ENCODE measurements around the gene EPC2.
A peak's percentile ranks its signal among the peaks of the same experiment; 100 is the strongest.
"Not testable (repeated sequence)": the region's sequence is repeated elsewhere in the genome, so short reads cannot be mapped to it uniquely, and the experiment has no call there.

Gene EPC2

GRCh38 chr2:148678302-148679179 lies 34.0 kb downstream of the EPC2 start:
- not testable (repeated sequence) for DNase-seq

DNA sequence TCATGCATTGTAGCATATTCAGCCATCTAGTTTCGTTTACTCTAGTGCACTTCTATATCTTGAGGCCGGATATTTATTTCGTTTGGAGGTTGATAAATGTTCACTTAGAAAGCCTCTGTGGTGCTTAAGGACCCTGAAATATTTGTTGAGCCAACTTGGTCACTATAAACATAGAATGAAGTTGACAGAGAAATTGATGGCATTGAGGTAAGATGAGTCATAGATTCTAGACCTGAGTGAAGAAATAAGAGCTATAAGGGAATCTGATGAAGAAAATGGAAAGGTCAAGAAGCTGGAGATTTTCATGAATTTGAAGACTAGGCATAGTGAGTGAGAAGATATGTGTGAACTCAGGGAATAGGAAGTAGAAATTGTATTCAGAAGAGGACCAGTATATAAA lies 35.9 kb downstream of the EPC2 start:
- no peak for DNase-seq

GRCh38 chr2:148681443-148681842 lies 36.9 kb downstream of the EPC2 start:
- no peak for DNase-seq

DNA sequence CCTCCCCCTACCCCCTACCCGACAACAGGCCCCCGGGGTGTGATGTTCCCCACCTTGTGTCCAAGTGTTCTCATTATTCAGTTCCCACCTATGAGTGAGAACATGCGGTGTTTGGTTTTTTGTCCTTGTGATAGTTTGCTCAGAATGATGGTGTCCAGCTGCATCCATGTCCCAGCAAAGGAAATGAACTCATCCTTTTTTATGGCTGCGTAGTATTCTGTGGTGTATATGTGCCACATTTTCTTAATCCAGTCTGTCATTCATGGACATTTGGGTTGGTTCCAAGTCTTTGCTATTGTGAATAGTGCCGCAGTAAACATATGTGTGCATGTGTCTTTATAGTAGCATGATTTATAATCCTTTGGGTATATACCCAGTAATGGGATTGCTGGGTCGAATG lies 37.3 kb downstream of the EPC2 start:
- DNase-seq = not testable (repeated sequence)

- no peak for DNase-seq
Measured at GRCh38 chr2:148684507-148684906, 40.0 kb downstream of the EPC2 start.

- DNase-seq = no peak
Measured at GRCh38 chr2:148687543-148687942, 43.0 kb downstream of the EPC2 start.

GRCh38 chr2:148688011-148688410 lies 43.5 kb downstream of the EPC2 start:
- not testable (repeated sequence) for DNase-seq

GRCh38 chr2:148696985-148697384 lies 52.4 kb downstream of the EPC2 start:
- no peak for DNase-seq

DNA sequence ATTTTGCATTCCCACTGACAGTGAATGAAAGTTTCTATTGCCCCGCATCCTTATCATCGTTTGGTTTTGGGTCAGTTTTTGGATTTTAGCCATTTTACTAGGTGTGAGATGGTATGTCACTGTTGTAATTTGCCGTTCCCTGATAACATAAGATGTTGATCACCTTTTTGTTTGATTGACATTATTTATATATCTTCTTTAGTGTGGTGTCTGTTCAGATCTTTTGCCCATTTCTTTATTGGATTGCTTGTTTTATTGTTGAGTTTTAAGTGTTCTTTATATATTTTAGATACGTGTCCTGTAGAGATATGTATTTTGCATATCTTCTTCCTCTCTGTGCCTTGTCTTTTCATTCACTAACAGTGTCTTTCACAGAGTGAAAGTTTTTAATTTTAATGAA lies 55.3 kb downstream of the EPC2 start:
- DNase-seq = no peak

DNA sequence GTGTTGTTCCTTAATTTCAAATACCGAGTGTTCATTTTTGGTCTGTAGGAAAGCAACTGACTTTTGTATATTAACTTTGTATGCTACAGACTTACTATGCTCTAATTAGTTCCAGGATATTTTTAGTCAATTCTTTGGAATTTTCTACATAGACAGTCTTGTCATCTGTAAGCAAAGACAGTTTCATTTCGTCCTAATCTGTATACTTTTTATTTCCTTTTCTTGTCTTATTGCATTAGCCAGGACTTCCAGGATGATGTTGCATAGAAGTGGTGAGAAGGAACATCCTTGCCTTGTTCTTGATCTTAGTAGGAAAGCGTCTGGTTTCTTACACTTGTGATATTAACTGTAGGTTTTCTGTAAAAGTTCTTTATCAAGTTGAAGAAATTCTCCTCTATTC lies 56.5 kb downstream of the EPC2 start:
- no peak for DNase-seq

DNA sequence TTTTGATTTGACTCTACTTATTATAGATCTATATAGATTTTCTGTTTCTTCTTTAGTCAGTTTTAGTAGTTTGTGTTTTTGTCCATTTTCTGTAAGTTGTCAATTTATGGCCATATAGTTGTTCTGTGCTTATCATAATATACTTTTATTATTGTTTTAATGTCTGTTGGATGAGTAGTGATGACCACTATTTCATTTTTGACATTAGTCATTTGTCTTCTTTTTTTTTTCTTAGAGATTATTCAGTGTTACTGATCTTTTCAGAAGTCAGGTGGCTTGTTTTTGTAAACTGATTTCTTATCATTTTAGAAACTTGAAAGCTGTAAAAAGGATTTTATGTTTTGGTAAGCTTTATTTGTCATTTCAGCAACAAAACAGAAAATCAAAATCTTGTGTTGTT lies 57.3 kb downstream of the EPC2 start:
- no peak for DNase-seq

- DNase-seq = no peak
Measured at GRCh38 chr2:148702475-148702874, 57.9 kb downstream of the EPC2 start.

- no peak for DNase-seq
Measured at GRCh38 chr2:148704247-148704646, 59.7 kb downstream of the EPC2 start.

- no peak for DNase-seq
Measured at GRCh38 chr2:148716378-148716920, 71.9 kb downstream of the EPC2 start.

GRCh38 chr2:148718039-148718438 lies 73.5 kb downstream of the EPC2 start:
- no peak for DNase-seq

DNA sequence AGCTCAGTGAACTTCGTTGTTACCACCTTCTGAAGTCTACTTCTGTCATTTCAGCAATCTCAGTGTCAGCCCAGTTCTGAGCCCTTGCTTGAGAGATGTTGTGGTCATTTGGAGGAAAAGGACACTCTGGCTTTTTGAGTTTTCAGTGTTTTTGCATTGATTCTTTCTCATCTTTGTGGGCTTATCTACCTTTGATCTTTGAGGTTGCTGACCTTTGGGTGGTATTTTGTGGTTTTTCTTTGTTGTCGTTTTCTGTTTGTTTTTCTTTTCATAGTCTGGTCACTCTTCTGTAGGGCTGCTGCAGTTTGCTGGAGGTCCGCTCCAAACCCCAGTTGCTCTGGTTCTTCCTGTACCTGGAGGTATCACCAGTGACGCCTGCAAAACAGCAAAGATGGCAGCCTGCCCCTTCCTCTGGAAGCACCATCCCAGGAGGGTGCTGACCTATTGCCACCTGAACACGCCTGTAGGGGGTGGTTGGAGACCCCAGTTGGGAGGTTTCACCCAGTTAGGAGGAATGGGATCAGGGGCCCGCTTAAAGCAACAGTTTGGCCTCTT lies 74.7 kb downstream of the EPC2 start:
- no peak for DNase-seq

GRCh38 chr2:148719941-148720436 lies 75.4 kb downstream of the EPC2 start:
- DNase-seq = no peak

GRCh38 chr2:148720501-148721001 lies 76.0 kb downstream of the EPC2 start:
- DNase-seq = peak; percentile 11 to 43

- DNase-seq = no peak
Measured at GRCh38 chr2:148721520-148721931, 77.0 kb downstream of the EPC2 start.

DNA sequence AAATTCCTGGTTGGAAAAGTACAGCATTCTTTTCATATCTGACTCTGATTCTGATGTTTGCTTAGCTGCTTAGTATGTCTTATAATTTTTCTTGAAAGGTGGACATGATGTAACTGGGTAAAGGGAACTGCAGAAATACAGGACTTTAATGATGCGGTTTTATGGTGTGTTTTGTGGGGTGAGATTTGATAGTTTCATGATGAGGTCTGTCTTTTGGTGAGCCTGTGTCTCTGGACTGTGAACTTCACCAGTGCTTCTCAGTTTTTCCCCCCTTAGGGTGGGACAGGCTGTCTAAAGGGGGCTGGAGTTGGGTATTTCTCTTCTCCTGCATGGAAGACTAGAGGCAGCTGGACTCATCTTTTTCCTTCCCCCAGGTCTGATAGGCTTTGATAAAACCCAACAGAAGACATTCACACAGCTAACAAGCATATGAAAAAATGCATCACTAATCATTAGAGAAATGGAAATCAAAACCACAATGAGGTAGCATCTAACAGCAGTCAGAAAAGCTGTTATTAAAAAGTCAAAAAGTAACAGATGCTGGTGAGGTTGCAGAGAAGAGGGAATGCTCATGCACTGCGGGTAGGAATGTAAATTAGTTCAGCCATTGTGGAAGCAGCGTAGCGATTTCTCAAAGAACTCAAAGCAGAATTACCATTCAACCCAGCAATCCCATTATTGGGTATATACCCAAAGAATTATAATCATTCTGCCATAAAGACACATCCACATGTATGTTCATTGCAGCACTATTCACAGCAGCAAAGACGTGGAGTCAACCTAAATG lies 77.6 kb downstream of the EPC2 start:
- DNase-seq = no peak

- no peak for DNase-seq
Measured at GRCh38 chr2:148725564-148725963, 81.0 kb downstream of the EPC2 start.

- DNase-seq = no peak
Measured at GRCh38 chr2:148726228-148726627, 81.7 kb downstream of the EPC2 start.

DNA sequence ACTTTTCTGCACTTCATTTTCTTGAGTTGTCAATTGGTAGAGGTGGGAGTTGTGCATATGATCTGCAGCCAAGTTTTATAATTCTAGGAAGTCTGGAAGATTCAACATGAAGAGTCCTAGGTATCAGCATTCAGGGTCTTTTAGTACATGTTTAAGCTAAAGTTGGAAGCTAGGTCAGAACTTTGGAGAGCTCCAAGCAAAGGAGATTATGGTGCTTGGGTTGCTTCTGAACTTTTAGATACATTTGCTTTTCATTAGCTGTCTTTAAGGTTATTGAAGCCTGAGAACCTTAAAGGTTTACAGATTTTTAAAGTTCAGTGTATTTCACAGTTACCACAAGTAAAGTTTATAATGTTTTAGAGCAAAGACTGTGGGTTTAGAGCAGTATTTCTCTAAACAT lies 85.5 kb downstream of the EPC2 start:
- DNase-seq = no peak
